ENCODE data around the gene NR2C1.
"Not testable (repeated sequence)": the region's sequence is repeated elsewhere in the genome, so short reads cannot be mapped to it uniquely, and the experiment has no call there.

Gene NR2C1

DNA sequence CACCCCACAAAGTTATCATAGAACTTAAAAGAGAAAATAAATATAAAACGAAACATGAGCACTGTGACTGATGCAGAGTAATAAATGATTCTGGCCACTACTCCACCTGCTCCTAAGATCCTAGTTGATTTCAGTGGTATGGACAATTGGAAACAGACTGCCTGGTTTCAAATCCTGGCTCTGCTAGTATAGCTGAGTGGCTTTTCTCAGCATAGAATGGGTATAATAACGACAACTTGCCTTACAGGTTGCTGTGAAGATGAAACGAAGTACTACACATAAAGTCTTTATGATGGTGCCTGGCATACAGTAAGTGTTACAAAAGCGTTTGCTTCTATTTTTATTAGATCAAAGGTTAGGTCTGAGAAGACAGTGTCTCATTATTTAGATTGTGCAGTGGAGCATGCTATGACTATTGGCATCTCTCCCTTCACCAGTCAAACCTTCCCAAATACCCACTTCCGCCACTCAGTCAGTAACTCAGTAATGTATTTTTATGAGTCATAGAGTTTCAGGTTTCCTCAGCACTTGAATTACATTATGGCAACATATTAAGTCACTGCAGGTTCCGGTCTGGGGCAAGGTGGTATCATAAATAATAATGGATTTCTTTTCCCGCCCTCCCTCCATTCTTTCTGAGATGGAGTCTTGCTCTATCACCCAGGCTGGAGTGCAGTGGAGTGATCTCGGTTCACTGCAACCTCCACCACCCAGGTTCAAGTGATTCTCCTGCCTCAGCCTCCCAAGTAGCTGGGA lies 29.7 kb upstream of the NR2C1 start:
- H3K9ac ChIP-seq (ENCODE audit: low read depth, low read length) = no peak overlapping the region
- H3K4me3 ChIP-seq (ENCODE audit: low read length) = no peak overlapping the region
- H3K4me1 ChIP-seq (ENCODE audit: control insufficient read depth, insufficient read depth, low read length) = peaks cover 20% of the 10 kb centered on the region
- H3K36me3 ChIP-seq (ENCODE audit: insufficient read depth, low read length) = no peaks in the 10 kb centered on the region
- H3K27me3 ChIP-seq (ENCODE audit: control insufficient read depth, insufficient read depth, low read length) = peaks cover 7% of the 10 kb centered on the region
- H3K9me3 ChIP-seq (replicated peaks; ENCODE audit: low read length) = no peaks in the 10 kb centered on the region
- H3K4me2 ChIP-seq (ENCODE audit: low read length) = peak overlapping the region; percentile 60

- not testable (repeated sequence) for H3K36me3 ChIP-seq (ENCODE audit: insufficient read depth, low read length)
- H3K4me1 ChIP-seq (ENCODE audit: control insufficient read depth, insufficient read depth, low read length) = peaks cover 25% of the 10 kb centered on the region
Observed at GRCh38 chr12:95101957-95102356, 28.5 kb upstream of the NR2C1 start.

GRCh38 chr12:95100264-95101190 lies 27.1 kb upstream of the NR2C1 start:
- H3K9ac ChIP-seq (ENCODE audit: low read depth, low read length) = no peak overlapping the region
- H3K27me3 ChIP-seq (ENCODE audit: control insufficient read depth, insufficient read depth, low read length) = peaks cover 7% of the 10 kb centered on the region
- H3K4me3 ChIP-seq (ENCODE audit: low read length) = no peak overlapping the region
- H3K4me2 ChIP-seq (ENCODE audit: low read length) = no peak overlapping the region
- peaks cover 25% of the 10 kb centered on the region for H3K4me1 ChIP-seq (ENCODE audit: control insufficient read depth, insufficient read depth, low read length)
- no peaks in the 10 kb centered on the region for H3K9me3 ChIP-seq (replicated peaks; ENCODE audit: low read length)
- no peaks in the 10 kb centered on the region for H3K36me3 ChIP-seq (ENCODE audit: insufficient read depth, low read length)

More at GRCh38 chr12:95101957-95102356, 28.5 kb upstream of the NR2C1 start:
- H3K27me3 ChIP-seq (ENCODE audit: control insufficient read depth, insufficient read depth, low read length); H3K9me3 ChIP-seq (replicated peaks; ENCODE audit: low read length); H3K9ac ChIP-seq (ENCODE audit: low read depth, low read length); H3K4me3 ChIP-seq (ENCODE audit: low read length); H3K4me2 ChIP-seq (ENCODE audit: low read length): not testable (repeated sequence)

- H3K9me3 ChIP-seq (replicated peaks; ENCODE audit: low read length) = no peaks in the 10 kb centered on the region
- H3K4me1 ChIP-seq (ENCODE audit: control insufficient read depth, insufficient read depth, low read length) = peaks cover 25% of the 10 kb centered on the region
- H3K9ac ChIP-seq (ENCODE audit: low read depth, low read length) = no peak overlapping the region
- no peak overlapping the region for H3K4me2 ChIP-seq (ENCODE audit: low read length)
- no peaks in the 10 kb centered on the region for H3K36me3 ChIP-seq (ENCODE audit: insufficient read depth, low read length)
- H3K27me3 ChIP-seq (ENCODE audit: control insufficient read depth, insufficient read depth, low read length) = peaks cover 7% of the 10 kb centered on the region
- H3K4me3 ChIP-seq (ENCODE audit: low read length) = no peak overlapping the region
Observed at GRCh38 chr12:95099270-95099790, 25.9 kb upstream of the NR2C1 start.

GRCh38 chr12:95096852-95097251 lies 23.4 kb upstream of the NR2C1 start:
- Histone ChIP-seq H3K4me2 (ENCODE audit: low read length) (no peak overlapping the region), H3K9ac (ENCODE audit: low read depth, low read length) (no peak overlapping the region), H3K4me1 (ENCODE audit: control insufficient read depth, insufficient read depth, low read length) (peaks cover 10% of the 10 kb centered on the region), H3K9me3 (replicated peaks; ENCODE audit: low read length) (no peaks in the 10 kb centered on the region), H3K27me3 (ENCODE audit: control insufficient read depth, insufficient read depth, low read length) (peaks cover 7% of the 10 kb centered on the region), H3K36me3 (ENCODE audit: insufficient read depth, low read length) (no peaks in the 10 kb centered on the region), H3K4me3 (ENCODE audit: low read length) (no peak overlapping the region)

DNA sequence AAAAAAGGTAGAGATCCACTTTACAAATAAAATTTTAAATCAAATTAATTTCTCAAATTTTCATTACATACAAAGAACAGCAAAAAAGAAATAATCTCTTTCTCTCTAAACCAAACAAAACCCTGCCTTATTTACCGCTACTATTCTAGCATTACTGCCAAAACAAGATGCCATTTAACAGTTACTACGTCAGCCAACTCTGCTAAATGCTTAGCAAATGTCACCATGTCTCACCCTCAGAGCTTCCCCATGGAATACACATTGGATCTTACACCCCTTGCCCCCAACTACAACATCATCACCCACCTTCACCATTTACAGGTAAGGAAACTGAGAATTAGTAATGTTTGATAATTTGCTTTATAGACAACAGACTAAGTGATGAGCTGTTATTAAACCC lies 23.0 kb upstream of the NR2C1 start:
- H3K36me3 ChIP-seq (ENCODE audit: insufficient read depth, low read length) = no peaks in the 10 kb centered on the region
- H3K4me3 ChIP-seq (ENCODE audit: low read length) = no peak overlapping the region
- peaks cover 10% of the 10 kb centered on the region for H3K4me1 ChIP-seq (ENCODE audit: control insufficient read depth, insufficient read depth, low read length)
- no peaks in the 10 kb centered on the region for H3K9me3 ChIP-seq (replicated peaks; ENCODE audit: low read length)
- H3K27me3 ChIP-seq (ENCODE audit: control insufficient read depth, insufficient read depth, low read length) = peaks cover 7% of the 10 kb centered on the region
- H3K9ac ChIP-seq (ENCODE audit: low read depth, low read length) = no peak overlapping the region
- no peak overlapping the region for H3K4me2 ChIP-seq (ENCODE audit: low read length)

GRCh38 chr12:95095866-95096265 lies 22.4 kb upstream of the NR2C1 start:
- H3K9ac ChIP-seq (ENCODE audit: low read depth, low read length); H3K4me3 ChIP-seq (ENCODE audit: low read length); H3K27me3 ChIP-seq (ENCODE audit: control insufficient read depth, insufficient read depth, low read length); H3K9me3 ChIP-seq (replicated peaks; ENCODE audit: low read length); H3K36me3 ChIP-seq (ENCODE audit: insufficient read depth, low read length); H3K4me2 ChIP-seq (ENCODE audit: low read length): not testable (repeated sequence)
- H3K4me1 ChIP-seq (ENCODE audit: control insufficient read depth, insufficient read depth, low read length) = peaks cover 10% of the 10 kb centered on the region

GRCh38 chr12:95089462-95089861 lies 16.0 kb upstream of the NR2C1 start:
- Histone ChIP-seq H3K9ac (ENCODE audit: low read depth, low read length) (no peak overlapping the region), H3K4me3 (ENCODE audit: low read length) (no peak overlapping the region), H3K4me2 (ENCODE audit: low read length) (no peak overlapping the region), H3K9me3 (replicated peaks; ENCODE audit: low read length) (no peaks in the 10 kb centered on the region), H3K4me1 (ENCODE audit: control insufficient read depth, insufficient read depth, low read length) (peaks cover 5% of the 10 kb centered on the region), H3K27me3 (ENCODE audit: control insufficient read depth, insufficient read depth, low read length) (no peaks in the 10 kb centered on the region), H3K36me3 (ENCODE audit: insufficient read depth, low read length) (no peaks in the 10 kb centered on the region)

DNA sequence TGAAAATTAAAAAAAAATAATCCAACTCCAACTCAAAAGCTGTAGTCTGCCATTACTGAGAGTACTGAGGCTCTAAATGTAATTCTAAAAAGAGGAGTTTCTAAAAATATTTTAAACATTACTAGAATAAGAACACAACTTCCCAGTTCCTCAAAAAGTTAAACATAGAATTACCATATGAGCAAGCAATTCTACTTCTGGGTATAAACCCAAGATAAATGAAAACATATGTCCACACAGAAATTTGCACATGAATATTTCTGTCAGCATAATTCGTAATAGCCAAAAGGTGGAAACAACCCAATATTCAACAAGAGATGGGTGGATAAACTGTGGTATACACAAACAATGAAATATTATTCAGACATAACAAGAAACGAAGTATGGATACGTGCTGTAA lies 15.0 kb upstream of the NR2C1 start:
- H3K9me3 ChIP-seq (replicated peaks; ENCODE audit: low read length) = no peaks in the 10 kb centered on the region
- H3K4me1 ChIP-seq (ENCODE audit: control insufficient read depth, insufficient read depth, low read length) = peaks cover 15% of the 10 kb centered on the region
- H3K4me3 ChIP-seq (ENCODE audit: low read length) = no peak overlapping the region
- no peaks in the 10 kb centered on the region for H3K27me3 ChIP-seq (ENCODE audit: control insufficient read depth, insufficient read depth, low read length)
- H3K36me3 ChIP-seq (ENCODE audit: insufficient read depth, low read length) = no peaks in the 10 kb centered on the region
- no peak overlapping the region for H3K9ac ChIP-seq (ENCODE audit: low read depth, low read length)
- H3K4me2 ChIP-seq (ENCODE audit: low read length) = no peak overlapping the region

DNA sequence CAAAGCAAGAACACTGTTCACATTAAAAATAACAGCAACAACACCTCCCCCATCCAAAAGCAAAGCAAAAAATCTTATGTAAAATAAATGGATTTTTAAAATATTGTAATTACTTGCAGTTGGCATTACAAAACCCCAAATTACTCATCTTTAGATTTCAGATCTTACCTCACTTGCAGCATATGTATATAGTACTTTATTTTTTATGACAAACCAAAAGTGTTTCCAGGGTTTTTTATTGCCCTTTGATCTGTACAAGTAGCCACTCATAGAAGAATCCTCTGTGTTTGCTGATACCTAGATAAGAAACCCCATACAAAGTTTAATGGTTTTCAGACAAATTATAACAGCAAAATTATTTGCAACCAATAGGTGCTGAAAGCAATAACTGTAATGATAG lies 12.2 kb upstream of the NR2C1 start:
- Histone ChIP-seq H3K9me3 (replicated peaks; ENCODE audit: low read length) (no peaks in the 10 kb centered on the region), H3K36me3 (ENCODE audit: insufficient read depth, low read length) (no peaks in the 10 kb centered on the region), H3K4me3 (ENCODE audit: low read length) (no peak overlapping the region), H3K9ac (ENCODE audit: low read depth, low read length) (no peak overlapping the region), H3K27me3 (ENCODE audit: control insufficient read depth, insufficient read depth, low read length) (no peaks in the 10 kb centered on the region), H3K4me2 (ENCODE audit: low read length) (no peak overlapping the region), H3K4me1 (ENCODE audit: control insufficient read depth, insufficient read depth, low read length) (peaks cover 18% of the 10 kb centered on the region)

DNA sequence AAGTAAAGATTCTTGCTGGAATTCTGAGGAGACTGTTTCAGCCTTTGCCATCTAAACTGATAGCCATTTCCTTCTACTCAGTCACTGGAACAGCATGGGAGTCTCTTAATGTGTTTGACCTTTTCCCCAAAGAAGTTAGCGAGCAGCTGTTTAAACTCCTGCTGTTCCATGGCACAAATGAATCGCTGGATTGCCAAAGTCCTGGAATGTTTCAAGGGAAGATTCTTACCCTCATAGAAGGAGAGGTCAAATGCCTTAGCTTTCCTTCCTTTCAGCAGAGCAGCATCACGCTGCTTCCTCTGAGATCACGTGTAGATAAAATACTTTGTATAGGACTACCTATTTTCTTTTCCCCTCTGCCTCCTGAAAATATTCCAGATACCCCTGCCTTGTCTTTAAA lies 10.5 kb upstream of the NR2C1 start:
- Histone ChIP-seq H3K27me3 (ENCODE audit: control insufficient read depth, insufficient read depth, low read length) (no peaks in the 10 kb centered on the region), H3K9me3 (replicated peaks; ENCODE audit: low read length) (no peaks in the 10 kb centered on the region), H3K4me2 (ENCODE audit: low read length) (peak overlapping the region; percentile 14), H3K9ac (ENCODE audit: low read depth, low read length) (peak overlapping the region; percentile 45), H3K36me3 (ENCODE audit: insufficient read depth, low read length) (no peaks in the 10 kb centered on the region), H3K4me3 (ENCODE audit: low read length) (no peak overlapping the region), H3K4me1 (ENCODE audit: control insufficient read depth, insufficient read depth, low read length) (peaks cover 18% of the 10 kb centered on the region)

Measured in skeletal muscle satellite cell (primary cell).